ENCODE results near the gene PSMB2.

GRCh38 chr1:35587736-35588135 is 53.6 kb downstream of the PSMB2 start:
- TF ChIP-seq CTCF (IDR thresholded peaks at IDR 0.05; ENCODE audit: control extremely low read depth in 1 of 3, insufficient read depth in 1 of 3, low read depth in 1 of 3, low read length in 3 of 3) (no peak), POLR2A (IDR thresholded peaks at IDR 0.05; ENCODE audit: control extremely low read depth in 1 of 2, low read depth in 2 of 2, low read length in 2 of 2) (no peak), EZH2 (IDR thresholded peaks at IDR 0.05; ENCODE audit: low read depth, low read length, severe bottlenecking) (no peak), BRCA1 (IDR thresholded peaks at IDR 0.05; ENCODE audit: low read depth, low read length) (no peak), YY1 (IDR thresholded peaks at IDR 0.05; ENCODE audit: low read depth, low read length) (no peak), POLR2AphosphoS5 (IDR thresholded peaks at IDR 0.05; ENCODE audit: low read depth, low read length) (no peak), MAX (IDR thresholded peaks at IDR 0.05) (no peak), GABPA (IDR thresholded peaks at IDR 0.05; ENCODE audit: borderline replicate concordance, insufficient read depth, low read length) (no peak)

Measured in H1 (cell line).